SH-SY5Y (cell line): ENCODE data around the gene SH3GL3.

Experiments used
- GATA2 ChIP-seq: IDR thresholded peaks from 2 replicates; pipeline ENCODE4 v1.6.1; 2011; ENCODE audit warnings: mild to moderate bottlenecking, low read depth, low read length
- GATA3 ChIP-seq: IDR thresholded peaks from 2 replicates; pipeline ENCODE4 v1.6.1; 2011; ENCODE audit warnings: low read depth, mild to moderate bottlenecking, low read length, moderate library complexity

DNA sequence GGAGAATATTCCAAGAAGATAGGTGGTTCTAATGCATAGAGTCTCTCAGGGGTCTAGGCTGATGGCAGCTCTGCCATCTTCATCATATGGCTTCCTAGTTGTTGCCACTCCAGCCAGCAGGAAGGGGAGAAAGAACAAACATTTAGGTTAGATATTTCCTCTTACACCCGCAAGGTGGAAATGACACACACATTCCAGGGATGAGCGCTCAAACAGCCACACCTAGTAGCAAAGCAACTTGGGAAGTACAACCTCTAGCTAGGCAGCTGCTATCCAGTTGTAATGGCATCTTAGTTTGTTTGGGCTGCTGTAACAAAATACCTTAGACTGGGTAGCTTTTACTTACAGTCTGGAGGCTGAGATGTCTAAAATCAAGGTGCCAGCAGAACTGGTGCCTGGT, 154.9 kb downstream of the SH3GL3 start:
- TF ChIP-seq GATA3 (no peak), GATA2 (no peak)
